Nephron (organoid): ENCODE results near the gene CAPRIN1.

Source experiments
- H3K27ac Mint-ChIP-seq, 3 experiments: 2 replicates each; pipeline ENCODE4 v1.8.0; 2020; ENCODE audit warnings: mixed read lengths in 3 of 3, mild to moderate bottlenecking in 2 of 3, moderate library complexity in 1 of 3
- H3K27me3 Mint-ChIP-seq: 2 replicates; pipeline ENCODE4 v1.8.0; 2021; ENCODE audit warnings: low read depth, mild to moderate bottlenecking, moderate library complexity, mixed read lengths
- H3K36me3 Mint-ChIP-seq: 2 replicates; pipeline ENCODE4 v1.8.0; 2020; ENCODE audit warnings: low read depth, mixed read lengths
- H3K4me1 Mint-ChIP-seq: 2 replicates; pipeline ENCODE4 v1.8.0; 2020; ENCODE audit warnings: mixed read lengths
- H3K4me3 Mint-ChIP-seq, 3 experiments: 2 replicates each; pipeline ENCODE4 v1.8.0; 2020; ENCODE audit warnings: mild to moderate bottlenecking in 3 of 3, mixed read lengths in 3 of 3, moderate library complexity in 2 of 3
- H3K9me3 Mint-ChIP-seq: 2 replicates; pipeline ENCODE4 v1.8.0; 2020; ENCODE audit warnings: mixed read lengths
- CTCF ChIP-seq, 3 experiments: fragments of 200-600 bp; sonication (generic); IDR thresholded peaks; one replicate each; pipeline ENCODE4 v1.5.0; 2021; ENCODE audit warnings: antibody characterized with exemption in 3 of 3; ENCODE audit not compliant: unreplicated experiment in 3 of 3

Gene CAPRIN1

GRCh38 chr11:34145847-34146381, 94.4 kb downstream of the CAPRIN1 start:
- Mint-ChIP-seq H3K4me1 (peaks cover 13% of the 10 kb centered on the region), H3K36me3 (peaks cover 65% of the 10 kb centered on the region), H3K9me3 (no peaks in the 10 kb centered on the region), H3K4me3 (no peak overlapping the region), H3K27me3 (no peaks in the 10 kb centered on the region), H3K27ac (no peak overlapping the region)
- TF ChIP-seq CTCF (IDR thresholded peaks at IDR 0.05; ENCODE audit: unreplicated experiment in 3 of 3): no peak

- no peaks in the 10 kb centered on the region for H3K27me3 Mint-ChIP-seq
- H3K27ac Mint-ChIP-seq: no peak overlapping the region
- H3K9me3 Mint-ChIP-seq: no peaks in the 10 kb centered on the region
- TF ChIP-seq CTCF (IDR thresholded peaks at IDR 0.05; ENCODE audit: unreplicated experiment in 3 of 3): no peak
- peaks cover 61% of the 10 kb centered on the region for H3K36me3 Mint-ChIP-seq
- no peak overlapping the region for H3K4me3 Mint-ChIP-seq
- peaks cover 18% of the 10 kb centered on the region for H3K4me1 Mint-ChIP-seq
These were observed 94.9 kb downstream of the CAPRIN1 start for GRCh38 chr11:34146411-34146810.

- H3K36me3 Mint-ChIP-seq: peaks cover 56% of the 10 kb centered on the region
- no peak for TF ChIP-seq CTCF (IDR thresholded peaks at IDR 0.05; ENCODE audit: unreplicated experiment in 3 of 3)
- H3K4me1 Mint-ChIP-seq: peaks cover 20% of the 10 kb centered on the region
- no peaks in the 10 kb centered on the region for H3K27me3 Mint-ChIP-seq
- no peaks in the 10 kb centered on the region for H3K9me3 Mint-ChIP-seq
- H3K27ac Mint-ChIP-seq: no peak overlapping the region
- no peak overlapping the region for H3K4me3 Mint-ChIP-seq
These were observed 95.3 kb downstream of the CAPRIN1 start for GRCh38 chr11:34146866-34147265.

DNA sequence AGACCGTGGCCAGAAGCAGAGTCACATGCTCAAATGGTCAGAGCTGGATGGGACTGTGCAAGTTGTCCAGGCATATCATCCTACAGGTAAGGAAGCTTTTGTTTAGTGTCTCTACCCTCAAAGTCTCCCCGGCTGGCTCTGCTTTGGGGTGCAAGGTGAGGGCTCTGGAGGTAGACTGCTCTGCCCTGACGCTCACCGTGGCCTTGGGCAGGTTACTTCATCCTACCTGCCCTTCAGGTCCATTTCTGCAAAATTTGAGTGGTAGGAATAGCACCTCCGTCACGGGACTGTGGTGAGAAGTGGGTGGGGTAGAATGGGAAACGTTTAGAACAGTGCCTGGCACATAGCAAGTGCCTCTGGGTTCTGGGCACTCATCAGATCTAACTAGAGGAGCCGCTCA, 96.0 kb downstream of the CAPRIN1 start:
- H3K4me3 Mint-ChIP-seq: no peak overlapping the region
- no peak overlapping the region for H3K27ac Mint-ChIP-seq
- H3K9me3 Mint-ChIP-seq: no peaks in the 10 kb centered on the region
- peaks cover 20% of the 10 kb centered on the region for H3K4me1 Mint-ChIP-seq
- TF ChIP-seq CTCF (IDR thresholded peaks at IDR 0.05; ENCODE audit: unreplicated experiment in 3 of 3): no peak
- peaks cover 50% of the 10 kb centered on the region for H3K36me3 Mint-ChIP-seq
- no peaks in the 10 kb centered on the region for H3K27me3 Mint-ChIP-seq

GRCh38 chr11:34148504-34149165, 97.1 kb downstream of the CAPRIN1 start:
- Mint-ChIP-seq H3K27me3 (no peaks in the 10 kb centered on the region), H3K27ac (peak overlapping the region; percentile 53 to 90 (median 71)), H3K9me3 (no peaks in the 10 kb centered on the region), H3K4me1 (peaks cover 20% of the 10 kb centered on the region), H3K36me3 (peaks cover 45% of the 10 kb centered on the region), H3K4me3 (no peak overlapping the region)
- TF ChIP-seq CTCF (IDR thresholded peaks at IDR 0.05; ENCODE audit: unreplicated experiment in 3 of 3): no peak

DNA sequence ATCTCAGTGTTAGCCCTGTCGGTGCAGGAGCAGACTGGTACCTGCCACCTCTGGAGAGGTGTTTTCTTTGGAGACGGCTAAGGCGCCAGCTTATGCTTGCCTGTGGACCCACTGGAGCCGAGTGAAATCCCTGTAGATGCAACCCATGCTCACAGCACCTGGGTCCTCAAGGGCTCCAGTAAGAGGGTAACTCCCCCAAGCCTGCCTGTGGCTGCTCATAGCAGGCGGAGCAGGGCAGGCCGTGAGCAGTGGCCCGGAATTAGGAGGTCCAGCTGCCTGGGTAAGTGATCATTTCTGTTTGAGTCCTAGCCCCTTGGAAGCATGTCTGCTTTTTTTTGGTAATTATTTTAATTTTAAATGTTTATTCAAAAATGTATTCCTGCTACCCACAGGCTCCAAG, 97.7 kb downstream of the CAPRIN1 start:
- H3K36me3 Mint-ChIP-seq: peaks cover 44% of the 10 kb centered on the region
- no peak for TF ChIP-seq CTCF (IDR thresholded peaks at IDR 0.05; ENCODE audit: unreplicated experiment in 3 of 3)
- no peaks in the 10 kb centered on the region for H3K9me3 Mint-ChIP-seq
- H3K4me1 Mint-ChIP-seq: peaks cover 20% of the 10 kb centered on the region
- no peak overlapping the region for H3K4me3 Mint-ChIP-seq
- peak overlapping the region; percentile 53 to 90 (median 71) for H3K27ac Mint-ChIP-seq
- H3K27me3 Mint-ChIP-seq: no peaks in the 10 kb centered on the region
